ENCODE results near the gene GAPDHS.

GRCh38 chr19:35549879-35550523, 16.7 kb downstream of the GAPDHS start:
- TF ChIP-seq EZH2 (IDR thresholded peaks at IDR 0.05; ENCODE audit: insufficient read depth, low read length): no peak
- TF ChIP-seq, protein P1, sequence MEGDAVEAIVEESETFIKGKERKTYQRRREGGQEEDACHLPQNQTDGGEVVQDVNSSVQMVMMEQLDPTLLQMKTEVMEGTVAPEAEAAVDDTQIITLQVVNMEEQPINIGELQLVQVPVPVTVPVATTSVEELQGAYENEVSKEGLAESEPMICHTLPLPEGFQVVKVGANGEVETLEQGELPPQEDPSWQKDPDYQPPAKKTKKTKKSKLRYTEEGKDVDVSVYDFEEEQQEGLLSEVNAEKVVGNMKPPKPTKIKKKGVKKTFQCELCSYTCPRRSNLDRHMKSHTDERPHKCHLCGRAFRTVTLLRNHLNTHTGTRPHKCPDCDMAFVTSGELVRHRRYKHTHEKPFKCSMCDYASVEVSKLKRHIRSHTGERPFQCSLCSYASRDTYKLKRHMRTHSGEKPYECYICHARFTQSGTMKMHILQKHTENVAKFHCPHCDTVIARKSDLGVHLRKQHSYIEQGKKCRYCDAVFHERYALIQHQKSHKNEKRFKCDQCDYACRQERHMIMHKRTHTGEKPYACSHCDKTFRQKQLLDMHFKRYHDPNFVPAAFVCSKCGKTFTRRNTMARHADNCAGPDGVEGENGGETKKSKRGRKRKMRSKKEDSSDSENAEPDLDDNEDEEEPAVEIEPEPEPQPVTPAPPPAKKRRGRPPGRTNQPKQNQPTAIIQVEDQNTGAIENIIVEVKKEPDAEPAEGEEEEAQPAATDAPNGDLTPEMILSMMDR (IDR thresholded peaks at IDR 0.05; ENCODE audit: insufficient read depth, low read depth, low read length): no peak

Measured in astrocyte (in vitro differentiated cells and primary cell).